GM12801 (cell line): Measurements from ENCODE around the gene AUH.

Experiments used
- TF ChIP-seq, protein P1 (sequence below): IDR thresholded peaks from one replicate; pipeline ENCODE4 v1.5.1; 2011; ENCODE audit warnings: control low read depth; ENCODE audit not compliant: insufficient read length; ENCODE audit errors: extremely low read depth

Gene AUH

DNA sequence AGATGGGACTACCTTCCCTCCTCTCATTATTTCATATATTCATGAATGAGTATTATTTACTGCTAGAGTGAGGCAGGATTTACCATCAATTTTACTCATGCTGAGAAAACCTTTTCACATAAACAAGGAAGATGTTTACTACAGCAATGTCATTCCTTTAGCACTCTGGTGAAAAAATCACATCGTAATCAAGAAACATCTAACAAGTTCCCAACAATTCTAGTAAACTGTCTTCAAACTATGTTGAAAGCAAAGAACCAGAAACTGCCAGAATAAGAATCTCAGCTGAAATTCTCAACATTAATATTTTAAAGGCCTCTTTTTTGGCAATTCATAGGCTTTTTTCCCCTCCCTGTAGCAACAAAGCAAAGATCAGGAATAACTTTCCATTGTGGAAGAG is 28.2 kb downstream of the AUH start:
- TF ChIP-seq, protein P1, sequence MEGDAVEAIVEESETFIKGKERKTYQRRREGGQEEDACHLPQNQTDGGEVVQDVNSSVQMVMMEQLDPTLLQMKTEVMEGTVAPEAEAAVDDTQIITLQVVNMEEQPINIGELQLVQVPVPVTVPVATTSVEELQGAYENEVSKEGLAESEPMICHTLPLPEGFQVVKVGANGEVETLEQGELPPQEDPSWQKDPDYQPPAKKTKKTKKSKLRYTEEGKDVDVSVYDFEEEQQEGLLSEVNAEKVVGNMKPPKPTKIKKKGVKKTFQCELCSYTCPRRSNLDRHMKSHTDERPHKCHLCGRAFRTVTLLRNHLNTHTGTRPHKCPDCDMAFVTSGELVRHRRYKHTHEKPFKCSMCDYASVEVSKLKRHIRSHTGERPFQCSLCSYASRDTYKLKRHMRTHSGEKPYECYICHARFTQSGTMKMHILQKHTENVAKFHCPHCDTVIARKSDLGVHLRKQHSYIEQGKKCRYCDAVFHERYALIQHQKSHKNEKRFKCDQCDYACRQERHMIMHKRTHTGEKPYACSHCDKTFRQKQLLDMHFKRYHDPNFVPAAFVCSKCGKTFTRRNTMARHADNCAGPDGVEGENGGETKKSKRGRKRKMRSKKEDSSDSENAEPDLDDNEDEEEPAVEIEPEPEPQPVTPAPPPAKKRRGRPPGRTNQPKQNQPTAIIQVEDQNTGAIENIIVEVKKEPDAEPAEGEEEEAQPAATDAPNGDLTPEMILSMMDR = no peak

DNA sequence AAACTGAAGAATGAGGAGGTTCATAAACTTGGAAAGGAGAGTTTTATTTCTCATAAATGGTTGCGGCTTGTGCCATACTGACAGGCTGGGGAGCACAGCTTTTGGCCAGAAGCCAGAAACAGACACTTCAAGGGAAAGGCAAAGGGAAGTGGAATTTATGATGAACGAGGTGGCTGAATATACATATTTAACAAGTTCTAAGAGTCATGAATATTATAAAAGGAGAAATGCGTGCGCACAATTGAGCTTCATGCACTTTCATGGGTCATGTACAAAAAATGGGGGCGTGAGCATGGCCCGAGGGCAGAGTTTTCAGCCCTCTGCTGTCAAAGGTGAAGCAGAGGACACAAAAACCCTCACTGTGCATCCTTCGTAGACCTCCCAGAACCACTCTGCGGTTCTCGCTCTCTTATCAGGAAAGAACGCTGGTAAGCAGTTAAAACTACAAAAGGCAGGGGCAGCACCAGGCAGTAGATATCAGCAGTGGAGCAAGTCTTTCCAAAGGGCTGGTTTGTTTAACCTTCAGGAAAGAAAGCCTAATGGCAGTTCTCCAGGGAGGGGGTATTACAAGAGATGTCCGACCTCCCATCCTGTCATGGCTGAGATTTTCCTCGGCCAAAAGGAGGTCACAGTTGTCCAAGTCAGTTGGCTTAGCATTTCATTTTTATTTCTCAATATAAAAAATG is 29.0 kb downstream of the AUH start:
- TF ChIP-seq, protein P1 = no peak

DNA sequence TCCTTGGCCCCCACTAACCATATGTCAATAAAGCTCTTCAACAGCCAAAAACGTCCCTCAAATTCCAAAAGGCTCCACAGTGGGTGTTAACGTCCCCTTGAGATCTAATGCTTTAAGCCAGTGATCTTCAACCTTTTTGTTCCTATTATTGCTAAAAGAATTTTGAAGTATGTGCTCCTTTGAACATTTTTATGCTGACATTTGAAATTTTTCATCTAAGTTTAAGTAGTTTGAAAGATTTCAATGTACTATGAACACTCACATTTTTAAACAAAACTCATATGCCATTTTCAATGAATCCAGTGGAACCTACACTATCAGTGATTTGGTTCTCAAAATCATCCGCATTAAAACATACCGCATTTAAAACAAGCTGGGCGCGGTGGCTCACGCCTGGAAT is 29.9 kb downstream of the AUH start:
- TF ChIP-seq, protein P1 = no peak

DNA sequence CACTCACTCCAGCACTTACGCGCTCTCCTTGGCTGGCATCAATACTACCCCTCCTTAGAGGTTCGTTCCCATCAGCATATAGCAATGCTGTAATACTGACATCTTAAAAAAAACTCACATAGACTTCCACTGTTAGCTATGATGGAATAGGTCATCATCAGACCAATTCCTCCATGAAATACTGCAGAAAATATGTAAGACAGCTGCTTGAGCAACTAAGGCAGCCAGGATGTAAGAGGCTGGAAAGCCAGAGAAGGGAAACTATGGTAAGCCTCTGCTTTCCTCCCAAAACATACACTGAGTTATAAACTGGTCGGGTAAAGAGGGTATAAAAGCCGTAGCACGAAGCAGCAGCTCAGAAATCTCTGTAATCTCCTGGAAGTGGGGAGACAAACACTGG is 33.5 kb downstream of the AUH start:
- TF ChIP-seq, protein P1 = no peak

DNA sequence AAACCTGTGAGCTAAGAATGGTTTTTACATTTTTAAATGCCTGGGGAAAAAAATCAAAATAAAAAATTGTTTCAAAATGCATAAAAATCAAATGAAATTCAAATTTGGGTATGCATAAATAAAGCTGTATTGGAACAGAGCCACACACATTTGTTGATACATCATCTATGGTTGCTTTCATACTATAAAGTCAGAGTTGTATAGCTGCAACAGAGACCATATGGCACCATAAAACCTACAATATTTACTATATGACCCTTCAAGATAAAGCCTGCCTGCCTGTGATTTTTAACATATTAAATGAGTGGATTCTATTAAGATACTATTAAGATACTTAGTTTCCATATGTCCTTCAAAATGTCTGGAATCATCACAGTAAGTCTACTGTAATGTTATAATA is 40.0 kb downstream of the AUH start:
- TF ChIP-seq, protein P1 = no peak

DNA sequence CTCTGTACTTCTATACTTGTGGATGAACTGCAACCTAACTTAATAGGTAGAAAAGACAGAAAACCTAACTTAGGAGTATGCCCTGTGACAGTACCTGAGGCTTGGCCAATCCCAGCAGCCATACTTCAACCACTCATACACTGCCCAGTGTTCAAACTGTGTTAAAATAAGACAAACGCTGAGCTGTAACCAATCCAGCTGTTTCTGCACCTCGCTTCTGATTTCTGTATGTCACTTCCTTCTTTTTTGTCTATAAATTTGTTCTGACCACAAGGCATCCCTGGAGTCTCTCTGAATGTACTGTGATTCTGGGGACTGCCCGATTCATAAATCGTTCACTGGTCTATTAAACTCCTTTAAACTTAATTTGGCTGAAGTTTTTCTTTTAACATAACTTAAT is 41.4 kb downstream of the AUH start:
- TF ChIP-seq, protein P1 = no peak

DNA sequence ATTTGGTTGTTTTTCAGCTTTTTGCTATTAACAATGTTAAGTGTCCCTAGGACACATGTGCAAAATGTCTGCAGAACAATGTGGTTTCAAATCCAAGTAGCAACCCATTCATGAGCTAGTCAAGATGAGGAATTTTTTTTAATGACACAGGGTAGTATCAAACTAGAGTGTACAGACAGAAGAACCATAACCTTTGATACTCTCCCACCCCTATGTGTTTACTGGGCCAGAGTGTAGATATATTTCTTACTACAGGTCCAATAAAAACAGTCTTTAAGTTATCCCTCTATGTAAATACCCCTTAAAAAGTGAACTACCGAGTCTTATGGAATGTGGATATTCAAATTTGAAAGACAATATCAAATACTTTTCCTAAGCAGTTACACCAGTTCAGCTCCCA is 45.6 kb downstream of the AUH start:
- TF ChIP-seq, protein P1 = no peak

DNA sequence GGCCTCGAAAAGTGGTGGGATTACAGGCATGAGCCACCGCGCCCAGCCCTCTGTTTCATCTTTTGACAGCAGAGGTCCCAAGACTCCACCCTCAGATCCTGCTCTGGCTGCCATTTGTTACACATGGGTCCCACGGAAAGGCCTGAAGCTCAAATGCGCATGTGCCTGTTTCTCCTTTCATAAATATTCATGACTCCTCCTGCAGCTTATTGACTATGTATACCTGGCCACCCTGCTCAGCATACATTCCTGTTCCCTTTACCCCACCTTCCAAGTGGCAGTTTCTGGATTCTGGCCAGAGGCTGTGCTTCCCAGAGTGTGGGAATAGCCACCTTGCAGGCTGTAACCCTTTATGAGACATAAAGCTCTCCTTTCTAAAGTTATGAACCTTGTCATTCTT is 46.5 kb downstream of the AUH start:
- TF ChIP-seq, protein P1 = no peak
